Endothelial cell of umbilical vein (primary cell): Measurements from ENCODE around the gene CNTN6.

Experiments
- CTCF ChIP-seq, 2 donors: IDR thresholded peaks; 1 replicate in 1 of 2; 2 replicates in 1 of 2; pipeline ENCODE4 v1.5.1; 2011; ENCODE audit warnings: low read length in 2 of 2, mild to moderate bottlenecking in 2 of 2, moderate library complexity in 2 of 2, control low read depth in 1 of 2, inconsistent platforms in 1 of 2, low read depth in 1 of 2; ENCODE audit not compliant: insufficient read depth in 1 of 2; ENCODE audit errors: extremely low read depth in 1 of 2
- EZH2 ChIP-seq: IDR thresholded peaks from 2 replicates; pipeline ENCODE4 v1.6.1; 2012; ENCODE audit warnings: borderline replicate concordance, low read depth, mild to moderate bottlenecking, moderate library complexity, low read length, inconsistent platforms; ENCODE audit not compliant: severe bottlenecking
- GATA2 ChIP-seq: IDR thresholded peaks from 2 replicates; pipeline ENCODE4 v1.7.0; 2011; ENCODE audit warnings: low read depth, mild to moderate bottlenecking, moderate library complexity, mixed read lengths, low read length; ENCODE audit not compliant: insufficient read length, insufficient read depth
- JUN ChIP-seq: IDR thresholded peaks from 2 replicates; pipeline ENCODE4 v1.6.1; 2011; ENCODE audit warnings: borderline replicate concordance, low read depth; ENCODE audit not compliant: insufficient read length, insufficient read depth
- MAX ChIP-seq: IDR thresholded peaks from 2 replicates; pipeline ENCODE4 v1.6.1; 2011; ENCODE audit not compliant: insufficient read depth, insufficient read length
- MYC ChIP-seq: IDR thresholded peaks from one replicate; pipeline ENCODE4 v1.6.1; 2011; ENCODE audit warnings: mild to moderate bottlenecking, low read depth, low read length
- POLR2A ChIP-seq: IDR thresholded peaks from 2 replicates; pipeline ENCODE4 v1.6.1; 2012; ENCODE audit warnings: low read depth, mild to moderate bottlenecking, control low read depth, low read length
- POLR2AphosphoS5 ChIP-seq: IDR thresholded peaks from 2 replicates; pipeline ENCODE4 v1.6.1; 2012; ENCODE audit warnings: low read depth, mild to moderate bottlenecking, control low read depth, low read length, moderate library complexity; ENCODE audit not compliant: insufficient read depth

DNA sequence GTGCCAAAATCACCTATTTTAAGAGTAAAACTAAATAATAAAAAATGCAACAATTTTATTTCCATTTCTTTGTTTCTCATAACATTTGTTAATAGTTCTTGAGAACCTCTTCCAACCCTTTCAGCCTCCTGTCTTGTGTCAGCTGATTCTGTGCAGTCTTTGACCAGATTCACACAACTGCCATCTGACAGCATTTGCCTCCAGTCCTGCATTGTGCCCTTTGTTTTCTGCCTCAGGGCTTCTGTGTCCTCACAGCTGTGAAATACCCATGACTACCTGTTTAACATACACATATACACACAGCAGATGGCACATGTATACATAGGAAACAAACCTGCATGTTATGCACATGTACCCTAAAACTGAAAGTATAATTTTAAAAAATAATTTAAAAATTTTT is 13.2 kb upstream of the CNTN6 start:
- TF ChIP-seq POLR2A = no peak
- no peak for TF ChIP-seq CTCF (IDR thresholded peaks at IDR 0.05; ENCODE audit: extremely low read depth in 1 of 2, insufficient read depth in 1 of 2, low read depth in 1 of 2, low read length in 2 of 2)
- TF ChIP-seq EZH2 = no peak
- TF ChIP-seq MAX = no peak
- no peak for TF ChIP-seq JUN
- TF ChIP-seq MYC = no peak
- no peak for TF ChIP-seq POLR2AphosphoS5
- TF ChIP-seq GATA2 = no peak
